Measurements from ENCODE around the gene SLC9A3. TPM values are rescaled to one million over a fixed set of nuclear protein-coding genes. Genes with fewer than 3 reads are reported as not detected.

Gene SLC9A3
- total RNA-seq, 4 donors from 2014 or later, result 0.29 to 3.9 (median 2.6) TPM

DNA sequence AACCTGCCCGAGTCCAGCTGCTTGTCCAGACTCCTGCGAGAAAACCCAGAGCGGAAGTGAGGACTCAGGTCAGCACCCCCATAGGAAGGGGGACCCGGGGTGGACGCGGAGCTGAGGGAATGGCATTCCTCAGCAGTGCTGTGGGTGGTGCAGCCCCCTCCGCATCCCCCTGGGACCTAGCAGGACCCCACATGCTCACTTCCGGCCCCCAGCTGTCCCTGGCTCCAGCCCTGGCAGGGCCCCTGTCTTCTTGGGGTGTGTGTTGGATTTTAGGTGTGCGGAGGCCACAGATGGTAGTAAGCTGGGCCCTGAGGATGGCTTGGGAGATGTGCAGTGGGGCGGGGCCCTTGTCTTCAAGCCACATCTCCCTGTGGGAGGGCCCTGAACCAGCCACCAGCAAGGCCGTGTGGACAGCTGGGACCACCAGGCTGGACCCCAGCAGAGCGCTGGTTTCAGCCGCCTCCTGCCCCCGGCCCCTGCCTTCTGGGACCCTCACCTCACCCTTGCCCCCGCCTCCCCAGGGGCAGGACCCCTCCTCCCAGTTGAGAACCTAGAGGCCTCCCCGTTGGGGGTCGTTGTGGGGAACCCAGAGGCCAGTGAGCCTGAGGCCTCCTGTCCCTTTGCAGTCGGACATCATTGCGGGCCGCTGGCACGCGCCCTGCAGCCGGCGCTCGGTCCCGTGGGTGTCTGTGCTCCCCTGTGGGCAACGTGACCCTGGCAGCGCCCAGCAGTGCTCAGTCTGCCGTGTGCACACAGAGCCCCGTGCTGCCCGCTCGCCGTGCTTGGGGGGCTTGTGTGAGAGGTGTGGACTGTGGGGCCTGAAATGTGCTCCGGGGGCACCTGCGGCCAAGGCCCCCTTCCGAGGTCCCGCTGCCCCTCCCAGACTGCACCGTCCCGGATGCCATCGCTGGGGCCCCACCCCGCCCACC, 10.8 kb upstream of the SLC9A3 start:
- intact Hi-C loops (cut with DNase I; ENCODE audit: low total_unique reads), result no loop called here
- no peak overlapping the region for H3K4me3 ChIP-seq
- H3K4me1 ChIP-seq, result no peaks in the 10 kb centered on the region
- no peak for TF ChIP-seq POLR2A (IDR thresholded peaks at IDR 0.05)
- TF ChIP-seq, protein P1, sequence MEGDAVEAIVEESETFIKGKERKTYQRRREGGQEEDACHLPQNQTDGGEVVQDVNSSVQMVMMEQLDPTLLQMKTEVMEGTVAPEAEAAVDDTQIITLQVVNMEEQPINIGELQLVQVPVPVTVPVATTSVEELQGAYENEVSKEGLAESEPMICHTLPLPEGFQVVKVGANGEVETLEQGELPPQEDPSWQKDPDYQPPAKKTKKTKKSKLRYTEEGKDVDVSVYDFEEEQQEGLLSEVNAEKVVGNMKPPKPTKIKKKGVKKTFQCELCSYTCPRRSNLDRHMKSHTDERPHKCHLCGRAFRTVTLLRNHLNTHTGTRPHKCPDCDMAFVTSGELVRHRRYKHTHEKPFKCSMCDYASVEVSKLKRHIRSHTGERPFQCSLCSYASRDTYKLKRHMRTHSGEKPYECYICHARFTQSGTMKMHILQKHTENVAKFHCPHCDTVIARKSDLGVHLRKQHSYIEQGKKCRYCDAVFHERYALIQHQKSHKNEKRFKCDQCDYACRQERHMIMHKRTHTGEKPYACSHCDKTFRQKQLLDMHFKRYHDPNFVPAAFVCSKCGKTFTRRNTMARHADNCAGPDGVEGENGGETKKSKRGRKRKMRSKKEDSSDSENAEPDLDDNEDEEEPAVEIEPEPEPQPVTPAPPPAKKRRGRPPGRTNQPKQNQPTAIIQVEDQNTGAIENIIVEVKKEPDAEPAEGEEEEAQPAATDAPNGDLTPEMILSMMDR (IDR thresholded peaks at IDR 0.05), result no peak
- no peak for DNase-seq
- no peaks in the 10 kb centered on the region for H3K9me3 ChIP-seq
- H3K27ac ChIP-seq, result no peak overlapping the region
- H3K36me3 ChIP-seq, result no peaks in the 10 kb centered on the region
- H3K27me3 ChIP-seq, result peaks cover 0 to 6% of the 10 kb centered on the region in 2 donors

DNA sequence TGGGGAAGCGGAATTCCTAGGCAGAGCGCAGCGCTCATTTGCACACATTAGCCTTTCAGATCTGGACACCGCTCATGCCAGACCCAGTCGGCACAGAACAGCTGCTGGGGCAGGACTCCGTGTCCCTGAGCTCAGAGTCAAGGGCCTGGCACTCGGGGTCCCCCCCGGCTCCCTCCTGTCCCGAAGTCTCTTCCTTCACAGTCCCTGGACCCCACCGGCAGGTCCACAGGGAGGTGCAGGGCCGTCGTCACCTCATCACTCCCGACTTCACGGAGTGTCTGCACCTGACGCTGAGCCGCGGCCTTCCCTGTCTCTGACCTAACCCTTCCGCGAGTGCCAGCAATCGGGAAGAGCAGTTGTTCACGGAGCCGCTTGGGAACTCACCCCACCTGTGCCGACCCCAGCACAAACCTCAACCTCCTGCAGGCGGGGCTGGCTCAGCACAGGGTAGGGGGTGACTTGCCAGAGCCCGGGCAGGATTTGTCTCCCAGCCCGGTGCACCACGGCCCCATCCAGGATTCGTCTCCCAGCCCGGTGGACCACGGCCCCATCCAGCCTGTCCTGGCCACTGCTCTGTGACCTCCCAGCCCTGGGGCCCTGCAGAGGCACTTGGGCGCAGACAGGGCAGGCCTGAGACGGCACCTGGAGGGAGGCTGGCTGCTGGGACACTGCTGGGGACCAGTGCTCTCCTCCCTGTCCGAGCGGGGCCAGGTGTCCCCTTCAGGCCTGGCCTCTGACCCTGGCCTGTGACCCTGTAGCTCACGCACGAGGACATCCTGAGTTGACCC, 9.9 kb upstream of the SLC9A3 start:
- Histone ChIP-seq H3K4me3 (no peak overlapping the region), H3K36me3 (no peaks in the 10 kb centered on the region), H3K4me1 (no peaks in the 10 kb centered on the region), H3K27ac (no peak overlapping the region), H3K27me3 (peaks cover 0 to 6% of the 10 kb centered on the region in 2 donors), H3K9me3 (no peaks in the 10 kb centered on the region)
- TF ChIP-seq, protein P1 (IDR thresholded peaks at IDR 0.05), result no peak
- no peak for TF ChIP-seq POLR2A (IDR thresholded peaks at IDR 0.05)
- no peak for DNase-seq
- intact Hi-C loops (cut with DNase I; ENCODE audit: low total_unique reads), result no loop called here

DNA sequence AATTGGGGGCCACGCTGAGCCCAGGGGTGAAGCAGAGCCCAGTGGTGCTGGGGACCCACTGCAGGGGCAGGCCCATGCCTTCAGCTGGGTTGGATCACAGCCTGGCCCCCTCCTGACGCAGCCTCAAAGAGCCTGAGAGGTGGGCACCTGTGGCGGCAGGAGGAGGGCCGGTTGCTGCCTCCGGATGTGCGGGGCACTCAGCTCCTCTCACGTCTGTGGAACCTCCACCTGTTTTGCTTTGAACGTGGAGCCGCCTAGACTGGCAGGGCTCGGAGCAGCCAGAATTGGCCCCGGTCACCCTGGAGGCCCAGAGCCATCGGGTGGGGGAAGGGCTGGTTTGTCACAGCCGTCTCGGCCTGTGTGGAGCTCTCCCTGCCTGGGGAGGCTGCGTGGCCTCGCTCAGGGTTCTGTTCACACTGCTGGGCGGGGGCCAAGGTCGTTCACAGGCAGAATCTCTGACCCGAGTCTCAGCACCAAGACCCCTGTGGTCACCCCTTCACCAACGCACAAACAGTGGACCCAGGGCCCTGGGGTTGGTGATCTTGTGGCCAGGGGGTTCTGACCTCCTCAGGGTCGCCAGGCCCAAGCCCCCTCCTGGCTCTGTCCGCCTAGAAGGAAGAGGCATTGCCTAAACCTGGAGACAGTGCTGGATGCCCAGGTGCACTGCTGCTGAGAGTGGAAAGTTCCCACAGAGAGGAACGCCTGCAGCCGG, 9.2 kb upstream of the SLC9A3 start:
- H3K27ac ChIP-seq, result no peak overlapping the region
- no peak for TF ChIP-seq POLR2A (IDR thresholded peaks at IDR 0.05)
- TF ChIP-seq, protein P1 (IDR thresholded peaks at IDR 0.05), result no peak
- no peaks in the 10 kb centered on the region for H3K9me3 ChIP-seq
- H3K4me3 ChIP-seq, result no peak overlapping the region
- intact Hi-C loops (cut with DNase I; ENCODE audit: low total_unique reads), result no loop called here
- H3K4me1 ChIP-seq, result no peaks in the 10 kb centered on the region
- DNase-seq, result no peak
- no peaks in the 10 kb centered on the region for H3K36me3 ChIP-seq
- peaks cover 0 to 6% of the 10 kb centered on the region in 2 donors for H3K27me3 ChIP-seq

DNA sequence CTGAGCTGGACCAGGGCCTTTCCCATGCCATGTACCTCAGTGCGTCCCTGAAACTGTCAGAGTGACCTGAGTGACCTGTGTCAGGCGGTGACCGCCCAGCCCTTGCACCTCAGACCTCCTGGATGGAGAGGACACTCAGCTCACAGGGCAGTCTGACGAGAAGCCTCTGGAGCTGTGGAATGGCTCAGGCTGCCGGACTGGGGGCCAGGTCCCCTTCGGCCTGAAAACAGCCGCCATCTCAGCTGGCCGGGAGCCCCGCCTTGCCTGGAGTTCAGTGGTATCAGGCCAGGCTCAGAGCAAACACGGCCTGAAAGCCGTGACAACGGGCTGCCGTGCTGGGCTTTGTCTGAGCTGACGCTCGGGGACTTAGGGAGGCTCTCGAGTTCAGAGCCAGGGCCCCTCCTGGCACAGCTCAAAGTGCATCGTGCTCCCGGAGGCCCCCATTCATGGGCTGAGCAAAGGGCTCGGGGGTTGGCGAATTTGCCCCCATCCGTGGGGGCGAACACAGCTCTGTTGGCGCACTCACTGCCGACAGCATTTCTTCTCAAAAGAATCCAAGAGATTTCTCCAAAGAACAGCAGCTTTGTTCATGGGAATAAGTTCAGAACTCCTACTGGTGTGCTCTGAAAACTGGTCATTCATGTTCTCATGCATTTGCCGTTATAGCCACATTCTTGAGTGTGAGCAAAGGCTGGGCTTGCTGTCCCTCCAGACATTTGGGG, 8.4 kb upstream of the SLC9A3 start:
- Histone ChIP-seq H3K27me3 (peaks cover 0 to 10% of the 10 kb centered on the region in 2 donors), H3K4me3 (no peak overlapping the region)

More for the DNA sequence above, 8.4 kb upstream of the SLC9A3 start:
- H3K4me1 ChIP-seq, result no peaks in the 10 kb centered on the region
- DNase-seq, result no peak
- no peaks in the 10 kb centered on the region for H3K9me3 ChIP-seq
- no peak overlapping the region for H3K27ac ChIP-seq
- TF ChIP-seq POLR2A (IDR thresholded peaks at IDR 0.05), result no peak
- intact Hi-C loops (cut with DNase I; ENCODE audit: low total_unique reads), result no loop called here
- no peaks in the 10 kb centered on the region for H3K36me3 ChIP-seq

Measured in uterus (tissue), 4 donors.